HepG2 (cell line): ENCODE data around the gene TM4SF1. TPM values are rescaled to one million over a fixed set of nuclear protein-coding genes. Genes with fewer than 3 reads are reported as not detected.

Experiments
- ASH2L ChIP-seq: fragments of 300-600, 200-600 bp; sonication (generic); IDR thresholded peaks from 2 replicates; pipeline ENCODE4 v1.7.0; 2017; ENCODE audit warnings: low read depth, mild to moderate bottlenecking, moderate library complexity, mixed read lengths, low read length; ENCODE audit not compliant: insufficient read length
- ATF7 ChIP-seq, 2 experiments: fragments of 450-650 bp in 1 of 2; sonication (generic) in 1 of 2; formaldehyde crosslinking in 1 of 2; IDR thresholded peaks; 2 replicates each; pipeline versions ENCODE4 v1.4.0 to v1.6.1; 2016 to 2020; ENCODE audit warnings: antibody characterized with exemption in 1 of 2, mild to moderate bottlenecking in 1 of 2, missing genetic modification reagents in 1 of 2
- ATRX ChIP-seq: sonication (generic); formaldehyde crosslinking; IDR thresholded peaks from 2 replicates; pipeline ENCODE4 v1.4.0; 2020; ENCODE audit warnings: missing genetic modification reagents, borderline replicate concordance
- DPF2 ChIP-seq: sonication (generic); formaldehyde crosslinking; IDR thresholded peaks from 2 replicates; pipeline ENCODE4 v1.4.0; 2020; ENCODE audit warnings: mild to moderate bottlenecking, low read depth, missing genetic modification reagents, borderline replicate concordance
- FOXK1 ChIP-seq: sonication (generic); formaldehyde crosslinking; IDR thresholded peaks from 2 replicates; pipeline ENCODE4 v1.4.0; 2020; ENCODE audit warnings: low read depth, missing genetic modification reagents, borderline replicate concordance
- GATA4 ChIP-seq: sonication (generic); IDR thresholded peaks from 2 replicates; pipeline ENCODE4 v1.6.1; 2016; ENCODE audit warnings: antibody characterized with exemption, low read depth, borderline replicate concordance
- HOXA3 ChIP-seq: sonication (generic); formaldehyde crosslinking; IDR thresholded peaks from 2 replicates; pipeline ENCODE4 v1.5.0; 2020; ENCODE audit warnings: missing genetic modification reagents
- KMT2B ChIP-seq: IDR thresholded peaks from 2 replicates; pipeline ENCODE4 v1.6.1; 2016; ENCODE audit warnings: missing genetic modification reagents, missing compliant biosample characterization
- MEIS1 ChIP-seq: sonication (generic); formaldehyde crosslinking; IDR thresholded peaks from 2 replicates; pipeline ENCODE4 v1.9.0; 2021; ENCODE audit warnings: mild to moderate bottlenecking, missing genetic modification reagents, moderate library complexity, borderline replicate concordance
- NCOA1 ChIP-seq: sonication (generic); formaldehyde crosslinking; IDR thresholded peaks from 2 replicates; pipeline ENCODE4 v1.9.0; 2021; ENCODE audit warnings: missing genetic modification reagents
- PAX8 ChIP-seq: sonication (generic); formaldehyde crosslinking; IDR thresholded peaks from 2 replicates; pipeline ENCODE4 v1.8.0; 2022; ENCODE audit warnings: mild to moderate bottlenecking, missing genetic modification reagents, borderline replicate concordance
- REPIN1 ChIP-seq: sonication (generic); formaldehyde crosslinking; IDR thresholded peaks from 2 replicates; pipeline ENCODE4 v1.8.0; 2022; ENCODE audit warnings: missing genetic modification reagents, low read depth, mild to moderate bottlenecking, borderline replicate concordance
- RFXANK ChIP-seq: IDR thresholded peaks from 2 replicates; pipeline ENCODE4 v1.6.1; 2016
- SOX13 ChIP-seq, 3 experiments: fragments of 450-650 bp in 1 of 3; sonication (generic) in 1 of 3; formaldehyde crosslinking in 1 of 3; IDR thresholded peaks in 2 of 3; conservative IDR thresholded peaks in 1 of 3; 2 replicates each; pipeline versions ENCODE4 v1.5.0 to v1.6.1; 2016 to 2020; ENCODE audit warnings: antibody characterized with exemption in 1 of 3, mild to moderate bottlenecking in 1 of 3, missing compliant biosample characterization in 1 of 3, missing genetic modification reagents in 1 of 3, moderate library complexity in 1 of 3
- ZNF121 ChIP-seq: sonication (generic); formaldehyde crosslinking; IDR thresholded peaks from 2 replicates; pipeline ENCODE4 v1.5.0; 2020; ENCODE audit warnings: mild to moderate bottlenecking, missing genetic modification reagents
- ZNF136 ChIP-seq: sonication (generic); formaldehyde crosslinking; IDR thresholded peaks from 2 replicates; pipeline ENCODE4 v1.8.1; 2022; ENCODE audit warnings: low read depth, mild to moderate bottlenecking, moderate library complexity, missing genetic modification reagents
- ZNF263 ChIP-seq: sonication (generic); formaldehyde crosslinking; IDR thresholded peaks from 2 replicates; pipeline ENCODE4 v1.4.0; 2020; ENCODE audit warnings: missing genetic modification reagents
- ZNF441 ChIP-seq: sonication (generic); formaldehyde crosslinking; IDR thresholded peaks from 2 replicates; pipeline ENCODE4 v1.7.0; 2021; ENCODE audit warnings: missing genetic modification reagents, borderline replicate concordance
- ZNF614 ChIP-seq: IDR thresholded peaks from 2 replicates; pipeline ENCODE4 v1.6.1; 2018; ENCODE audit warnings: missing biosample characterization, missing genetic modification reagents, inconsistent platforms, borderline replicate concordance
- polyA plus RNA-seq, 8 experiments: library from polyadenylated mRNA; depleted of rRNA in 3 of 8; stranded (reverse) in 7 of 8; unstranded in 1 of 8; fragments of >200 nt; fragmentation: Illumina TruSeq in 4 of 8; extraction: Trizol in 4 of 8; gene quantifications; 2 replicates each; pipeline versions ENCODE4 v1.2.1 to v1.2.3, GENCODE V29; 2011 to 2016; ENCODE audit warnings: low read depth in 4 of 8, missing spikeins in 1 of 8, mixed read lengths in 1 of 8; ENCODE audit not compliant: insufficient read depth in 1 of 8
- total RNA-seq, 5 experiments: library from RNA; depleted of rRNA; stranded (reverse); fragments of >200 nt; fragmentation: Illumina TruSeq; extraction: Trizol; gene quantifications; 2 replicates each; pipeline ENCODE4 v1.2.3, GENCODE V29; 2016; ENCODE audit warnings: low read depth in 1 of 5
- TF ChIP-seq, protein P1 (sequence below): sonication (generic); formaldehyde crosslinking; IDR thresholded peaks from 2 replicates; pipeline ENCODE4 v1.4.0; 2020; ENCODE audit warnings: missing genetic modification reagents, low read depth, mild to moderate bottlenecking, borderline replicate concordance
- TF ChIP-seq, protein P2 (sequence below): IDR thresholded peaks from 2 replicates; pipeline ENCODE4 v1.6.1; 2016; ENCODE audit warnings: mild to moderate bottlenecking
- TF ChIP-seq, protein P3 (sequence below): sonication (generic); formaldehyde crosslinking; IDR thresholded peaks from 2 replicates; pipeline ENCODE4 v1.8.1; 2022; ENCODE audit warnings: low read depth, mild to moderate bottlenecking, missing genetic modification reagents

Gene TM4SF1
- total and polyA plus RNA-seq, 2 of the 13 experiments (the other 11 are each of a cell fraction or from before 2014, with no cell fraction given): 431 to 1,359 TPM

DNA sequence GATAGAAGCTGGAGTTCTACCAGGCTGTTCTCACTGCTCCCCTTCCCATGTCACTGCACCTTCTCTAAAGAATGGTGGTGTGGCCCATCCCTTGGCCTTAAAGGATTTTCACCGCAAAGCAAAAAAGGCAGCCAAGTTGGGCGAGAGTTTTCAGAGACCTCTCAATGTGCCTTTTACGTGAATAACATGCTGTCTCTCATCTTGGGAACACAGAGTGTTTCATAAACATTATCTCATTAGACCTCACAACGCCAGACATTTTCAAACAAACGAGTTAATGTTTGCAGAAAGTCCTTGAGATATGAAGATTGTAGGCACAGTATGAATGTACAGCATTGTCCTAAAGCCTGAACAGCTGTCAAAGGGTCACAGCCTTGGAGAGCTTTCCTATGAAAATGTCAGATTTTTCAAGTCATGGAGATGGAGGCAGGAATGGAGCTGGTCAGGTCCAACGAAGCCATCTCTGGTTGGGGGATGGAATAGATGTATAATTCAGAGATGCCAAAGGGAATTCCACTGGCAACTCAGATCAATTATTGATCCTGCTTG, 21.3 kb downstream of the TM4SF1 start (continued):
- 0 out of 2 replicates have a peak, but pooled peaks have one; percentile 33 for TF ChIP-seq ZNF121
- TF ChIP-seq PAX8: no peak
- TF ChIP-seq DPF2 (CRISPR knock-in tag): peak; percentile 66
- peak; percentile 62; the same call in 1 of the 2 replicates for TF ChIP-seq KMT2B (CRISPR knock-in tag)
- peak; percentile 92 for TF ChIP-seq GATA4
- no peak for TF ChIP-seq ATRX (CRISPR knock-in tag)
- 0 out of 2 replicates have a peak, but pooled peaks have one; percentile 32 for TF ChIP-seq RFXANK (CRISPR knock-in tag)
- peak; percentile 49 for TF ChIP-seq SOX13 (IDR thresholded peaks at IDR 0.05)
- TF ChIP-seq SOX13 (CRISPR knock-in tag; conservative IDR thresholded peaks at IDR 0.05 in 1 of 2, IDR thresholded peaks at IDR 0.05 in 1 of 2): peak in 1 of 2 experiments; percentile 98; a peak in 2 of 4 replicates
- TF ChIP-seq ATF7 (IDR thresholded peaks at IDR 0.05): no peak; the same call in 1 of the 2 replicates
- TF ChIP-seq ATF7 (CRISPR knock-in tag; IDR thresholded peaks at IDR 0.05): peak; percentile 51; the same call in 1 of the 2 replicates
- TF ChIP-seq, protein P1, sequence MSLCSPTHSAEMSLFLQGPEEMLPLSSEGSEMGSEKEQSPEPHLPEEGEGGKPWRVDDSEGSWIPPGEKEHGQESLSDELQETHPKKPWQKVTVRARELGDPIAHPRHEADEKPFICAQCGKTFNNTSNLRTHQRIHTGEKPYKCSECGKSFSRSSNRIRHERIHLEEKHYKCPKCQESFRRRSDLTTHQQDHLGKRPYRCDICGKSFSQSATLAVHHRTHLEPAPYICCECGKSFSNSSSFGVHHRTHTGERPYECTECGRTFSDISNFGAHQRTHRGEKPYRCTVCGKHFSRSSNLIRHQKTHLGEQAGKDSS (CRISPR knock-in tag): 0 out of 2 replicates have a peak, but pooled peaks have one; percentile 37
- peak; percentile 57; the same call in 1 of the 2 replicates for TF ChIP-seq ZNF136 (CRISPR knock-in tag)
- TF ChIP-seq MEIS1 (CRISPR knock-in tag): peak; percentile 96
- TF ChIP-seq REPIN1 (CRISPR knock-in tag): peak; percentile 86
- TF ChIP-seq FOXK1 (CRISPR knock-in tag): no peak
- peak; percentile 72; the same call in 1 of the 2 replicates for TF ChIP-seq NCOA1 (CRISPR knock-in tag)
- TF ChIP-seq ASH2L: peak; percentile 83
- peak; percentile 71 for TF ChIP-seq HOXA3 (CRISPR knock-in tag)
- TF ChIP-seq ZNF441 (CRISPR knock-in tag): no peak
- TF ChIP-seq, protein P2, sequence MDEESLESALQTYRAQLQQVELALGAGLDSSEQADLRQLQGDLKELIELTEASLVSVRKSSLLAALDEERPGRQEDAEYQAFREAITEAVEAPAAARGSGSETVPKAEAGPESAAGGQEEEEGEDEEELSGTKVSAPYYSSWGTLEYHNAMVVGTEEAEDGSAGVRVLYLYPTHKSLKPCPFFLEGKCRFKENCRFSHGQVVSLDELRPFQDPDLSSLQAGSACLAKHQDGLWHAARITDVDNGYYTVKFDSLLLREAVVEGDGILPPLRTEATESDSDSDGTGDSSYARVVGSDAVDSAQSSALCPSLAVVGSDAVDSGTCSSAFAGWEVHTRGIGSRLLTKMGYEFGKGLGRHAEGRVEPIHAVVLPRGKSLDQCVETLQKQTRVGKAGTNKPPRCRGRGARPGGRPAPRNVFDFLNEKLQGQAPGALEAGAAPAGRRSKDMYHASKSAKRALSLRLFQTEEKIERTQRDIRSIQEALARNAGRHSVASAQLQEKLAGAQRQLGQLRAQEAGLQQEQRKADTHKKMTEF (CRISPR knock-in tag): peak; percentile 93
- TF ChIP-seq ZNF263 (CRISPR knock-in tag): no peak
- TF ChIP-seq, protein P3, sequence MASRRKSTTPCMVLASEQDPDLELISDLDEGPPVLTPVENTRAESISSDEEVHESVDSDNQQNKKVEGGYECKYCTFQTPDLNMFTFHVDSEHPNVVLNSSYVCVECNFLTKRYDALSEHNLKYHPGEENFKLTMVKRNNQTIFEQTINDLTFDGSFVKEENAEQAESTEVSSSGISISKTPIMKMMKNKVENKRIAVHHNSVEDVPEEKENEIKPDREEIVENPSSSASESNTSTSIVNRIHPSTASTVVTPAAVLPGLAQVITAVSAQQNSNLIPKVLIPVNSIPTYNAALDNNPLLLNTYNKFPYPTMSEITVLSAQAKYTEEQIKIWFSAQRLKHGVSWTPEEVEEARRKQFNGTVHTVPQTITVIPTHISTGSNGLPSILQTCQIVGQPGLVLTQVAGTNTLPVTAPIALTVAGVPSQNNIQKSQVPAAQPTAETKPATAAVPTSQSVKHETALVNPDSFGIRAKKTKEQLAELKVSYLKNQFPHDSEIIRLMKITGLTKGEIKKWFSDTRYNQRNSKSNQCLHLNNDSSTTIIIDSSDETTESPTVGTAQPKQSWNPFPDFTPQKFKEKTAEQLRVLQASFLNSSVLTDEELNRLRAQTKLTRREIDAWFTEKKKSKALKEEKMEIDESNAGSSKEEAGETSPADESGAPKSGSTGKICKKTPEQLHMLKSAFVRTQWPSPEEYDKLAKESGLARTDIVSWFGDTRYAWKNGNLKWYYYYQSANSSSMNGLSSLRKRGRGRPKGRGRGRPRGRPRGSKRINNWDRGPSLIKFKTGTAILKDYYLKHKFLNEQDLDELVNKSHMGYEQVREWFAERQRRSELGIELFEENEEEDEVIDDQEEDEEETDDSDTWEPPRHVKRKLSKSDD (CRISPR knock-in tag): peak; percentile 61; the same call in 1 of the 2 replicates
- 0 out of 2 replicates have a peak, but pooled peaks have one; percentile 82 for TF ChIP-seq ZNF614 (CRISPR knock-in tag)
